ENCODE results near the gene RETREG3.

GRCh38 chr17:42548070-42548837 is 60.9 kb downstream of the RETREG3 start:
- TF ChIP-seq POLR2A (IDR thresholded peaks at IDR 0.05) (no peak), CTCF (IDR thresholded peaks at IDR 0.05) (peak in 8 of 12 donors; percentile 7 to 35 (median 16))
